Mesendoderm (in vitro differentiated cells): Measurements from ENCODE around the gene PPP2R2C.

Source experiments
- DNase-seq: peaks from one replicate; pipeline ENCODE4 v3.0.0; 2013
- H2AK5ac ChIP-seq: 2 replicates; pipeline ENCODE4 v1.6.1; 2013; ENCODE audit warnings: low read length, inconsistent platforms
- H2BK120ac ChIP-seq: 2 replicates; pipeline ENCODE4 v1.6.1; 2013; ENCODE audit warnings: low read depth, mild to moderate bottlenecking, low read length, moderate library complexity, mixed read lengths
- H2BK15ac ChIP-seq: replicated peaks from 2 replicates; pipeline ENCODE4 v1.6.1; 2013; ENCODE audit warnings: low read depth, mild to moderate bottlenecking, moderate library complexity
- H2BK5ac ChIP-seq: 2 replicates; pipeline ENCODE4 v1.6.1; 2013; ENCODE audit warnings: low read length, inconsistent platforms
- H3K18ac ChIP-seq: 2 replicates; pipeline ENCODE4 v1.6.1; 2013; ENCODE audit warnings: mild to moderate bottlenecking, low read length, mixed read lengths
- H3K23ac ChIP-seq: one replicate; pipeline ENCODE4 v1.6.1; 2013; ENCODE audit warnings: low read length
- H3K27ac ChIP-seq: 2 replicates; pipeline ENCODE4 v1.5.1; 2013; ENCODE audit warnings: low read depth, mild to moderate bottlenecking, inconsistent platforms, low read length, moderate library complexity
- H3K27me3 ChIP-seq: 2 replicates; pipeline ENCODE4 v1.6.1; 2013; ENCODE audit warnings: low read length, control low read depth, mild to moderate bottlenecking, inconsistent platforms; ENCODE audit not compliant: insufficient read depth, poor library complexity
- H3K36me3 ChIP-seq: 2 replicates; pipeline ENCODE4 v1.6.1; 2013; ENCODE audit warnings: low read length, inconsistent platforms; ENCODE audit not compliant: control insufficient read depth, insufficient read depth
- H3K4ac ChIP-seq: one replicate; pipeline ENCODE4 v1.6.1; 2013; ENCODE audit warnings: low read depth, mild to moderate bottlenecking, low read length, moderate library complexity
- H3K4me1 ChIP-seq: 2 replicates; pipeline ENCODE4 v1.6.1; 2013; ENCODE audit warnings: low read depth, low read length, inconsistent platforms; ENCODE audit not compliant: control insufficient read depth
- H3K4me2 ChIP-seq: 2 replicates; pipeline ENCODE4 v1.6.1; 2013; ENCODE audit warnings: low read length
- H3K4me3 ChIP-seq: 2 replicates; pipeline ENCODE4 v1.5.1; 2013; ENCODE audit warnings: mild to moderate bottlenecking, low read length
- H3K56ac ChIP-seq: one replicate; pipeline ENCODE4 v1.6.1; 2013; ENCODE audit warnings: low read length
- H3K79me1 ChIP-seq: 2 replicates; pipeline ENCODE4 v1.6.1; 2013; ENCODE audit warnings: low read length, inconsistent platforms
- H3K79me2 ChIP-seq: 2 replicates; pipeline ENCODE4 v1.6.1; 2013; ENCODE audit warnings: mild to moderate bottlenecking, low read length; ENCODE audit not compliant: control insufficient read depth, insufficient read depth
- H3K9ac ChIP-seq: 2 replicates; pipeline ENCODE4 v1.6.1; 2013; ENCODE audit warnings: low read length, inconsistent platforms
- H4K5ac ChIP-seq: one replicate; pipeline ENCODE4 v1.6.1; 2013; ENCODE audit warnings: low read length
- H4K8ac ChIP-seq: one replicate; pipeline ENCODE4 v1.6.1; 2013; ENCODE audit warnings: low read depth, mild to moderate bottlenecking, control low read depth, low read length, moderate library complexity
- WGBS: extraction: QIAGEN DNeasy Blood & Tissue Kit; methylation state at CpG from one replicate; pipeline ENCODE4 v1.1.7; 2013; ENCODE audit warnings: low lambda C conversion rate, missing lambda C conversion rate; ENCODE audit not compliant: insufficient coverage; ENCODE audit errors: extremely low coverage; 5-methylcytosine and 5-hydroxymethylcytosine counted together

PPP2R2C gene

DNA sequence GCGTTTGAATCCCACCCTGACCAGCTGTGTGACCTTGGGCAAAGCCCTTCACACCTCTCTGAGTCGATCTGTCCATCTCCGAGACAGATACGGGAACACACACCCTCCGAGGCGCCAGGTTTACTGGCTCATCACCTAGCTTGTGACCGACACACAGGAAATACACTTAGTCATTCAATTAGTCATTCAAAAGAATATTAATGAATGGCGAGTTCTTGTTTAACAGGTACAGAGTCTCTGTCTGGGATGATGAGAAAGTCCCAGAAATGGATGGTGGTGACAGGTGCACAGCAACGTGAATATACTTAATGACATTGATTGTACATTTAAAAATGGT lies 80.6 kb downstream of the PPP2R2C start:
- H3K4me1 ChIP-seq = no peaks in the 10 kb centered on the region
- no peak overlapping the region for H3K4me3 ChIP-seq
- H4K5ac ChIP-seq = no peak overlapping the region
- no peak overlapping the region for H3K9ac ChIP-seq
- H4K8ac ChIP-seq = no peak overlapping the region
- no peaks in the 10 kb centered on the region for H3K79me1 ChIP-seq
- H3K27me3 ChIP-seq = no peaks in the 10 kb centered on the region
- H3K56ac ChIP-seq = no peak overlapping the region
- H3K18ac ChIP-seq = no peak overlapping the region
- no peak overlapping the region for H3K23ac ChIP-seq
- no peak overlapping the region for H2BK5ac ChIP-seq
- no peak overlapping the region for H2BK15ac ChIP-seq
- no peak overlapping the region for H3K27ac ChIP-seq
- no peak overlapping the region for H2AK5ac ChIP-seq
- H3K79me2 ChIP-seq = no peaks in the 10 kb centered on the region
- no peaks in the 10 kb centered on the region for H3K36me3 ChIP-seq
- no peak overlapping the region for H3K4me2 ChIP-seq
- no peak overlapping the region for H3K4ac ChIP-seq
- no CpG with 5 or more reads among the region's 9 CpGs for WGBS
- no peak overlapping the region for H2BK120ac ChIP-seq
- no peak for DNase-seq

DNA sequence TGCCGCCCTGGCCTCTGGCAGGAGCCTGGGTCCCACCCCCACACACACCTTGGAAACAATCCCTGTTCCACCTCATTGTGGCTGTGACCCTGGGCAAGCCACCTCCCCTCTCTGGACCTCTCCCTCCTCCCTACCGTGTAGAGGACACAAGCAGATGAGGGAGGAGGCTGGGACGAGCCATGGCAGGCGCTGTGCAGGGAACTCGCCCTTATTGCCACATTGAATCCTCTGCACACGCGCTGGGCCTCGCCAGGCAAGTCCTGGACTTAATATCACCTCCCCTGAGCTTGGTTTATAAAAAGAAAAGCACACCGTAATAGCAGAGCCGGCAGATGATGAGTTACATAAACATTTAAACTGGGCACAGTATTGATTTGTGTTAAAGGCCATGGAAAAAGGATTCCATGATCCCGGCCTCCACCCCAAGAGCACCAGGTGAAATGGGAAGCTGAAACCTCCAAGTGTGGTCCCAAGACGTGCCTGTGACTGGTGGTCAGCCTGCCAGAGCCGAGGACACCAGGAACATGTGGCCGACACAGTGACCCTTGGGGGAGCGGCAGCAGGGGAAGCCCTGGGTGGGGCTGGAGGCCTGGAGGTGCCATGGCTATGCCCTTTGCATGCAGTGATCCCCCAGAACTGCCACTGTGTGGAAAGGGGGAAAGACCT lies 81.1 kb downstream of the PPP2R2C start:
- no peaks in the 10 kb centered on the region for H3K36me3 ChIP-seq
- H3K79me1 ChIP-seq = no peaks in the 10 kb centered on the region
- H3K56ac ChIP-seq = no peak overlapping the region
- H4K8ac ChIP-seq = no peak overlapping the region
- DNase-seq = no peak
- H3K27ac ChIP-seq = no peak overlapping the region
- H3K9ac ChIP-seq = no peak overlapping the region
- no peak overlapping the region for H3K18ac ChIP-seq
- H2BK5ac ChIP-seq = no peak overlapping the region
- H3K4ac ChIP-seq = no peak overlapping the region
- H2BK120ac ChIP-seq = no peak overlapping the region
- no peak overlapping the region for H4K5ac ChIP-seq
- no peak overlapping the region for H2AK5ac ChIP-seq
- no peaks in the 10 kb centered on the region for H3K4me1 ChIP-seq
- H3K79me2 ChIP-seq = no peaks in the 10 kb centered on the region
- no peak overlapping the region for H2BK15ac ChIP-seq
- H3K4me3 ChIP-seq = no peak overlapping the region
- no CpG with 5 or more reads among the region's 15 CpGs for WGBS
- H3K23ac ChIP-seq = no peak overlapping the region
- H3K27me3 ChIP-seq = no peaks in the 10 kb centered on the region
- no peak overlapping the region for H3K4me2 ChIP-seq

DNA sequence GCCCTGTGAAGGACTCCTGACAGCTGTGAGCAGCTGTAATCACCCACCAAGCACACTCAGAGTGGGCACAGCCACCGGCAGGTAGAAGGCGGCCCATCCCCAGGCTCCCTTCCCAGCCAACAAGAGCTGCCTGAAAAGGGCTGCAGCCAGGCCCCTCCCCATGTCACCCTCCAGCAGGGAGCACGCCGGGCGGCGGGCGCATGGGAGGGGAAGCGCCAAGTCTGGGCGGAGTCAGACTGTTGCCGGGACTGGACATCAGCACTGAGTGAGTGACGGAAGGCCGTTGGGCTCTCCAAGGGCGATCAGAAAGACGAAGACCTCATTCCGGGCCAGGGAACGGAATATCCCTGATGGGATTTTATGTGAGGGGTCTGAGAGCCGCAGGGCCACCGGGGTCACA lies 82.1 kb downstream of the PPP2R2C start:
- H4K8ac ChIP-seq = no peak overlapping the region
- no peak overlapping the region for H3K27ac ChIP-seq
- no peak overlapping the region for H4K5ac ChIP-seq
- H2BK5ac ChIP-seq = no peak overlapping the region
- H3K23ac ChIP-seq = no peak overlapping the region
- no peak overlapping the region for H3K56ac ChIP-seq
- no peak overlapping the region for H3K4me2 ChIP-seq
- DNase-seq = no peak
- no peak overlapping the region for H3K4ac ChIP-seq
- H3K4me3 ChIP-seq = no peak overlapping the region
- no peaks in the 10 kb centered on the region for H3K79me2 ChIP-seq
- no peak overlapping the region for H2BK120ac ChIP-seq
- WGBS = no CpG with 5 or more reads among the region's 18 CpGs
- no peaks in the 10 kb centered on the region for H3K27me3 ChIP-seq
- H3K36me3 ChIP-seq = no peaks in the 10 kb centered on the region
- H3K4me1 ChIP-seq = no peaks in the 10 kb centered on the region
- no peak overlapping the region for H3K18ac ChIP-seq
- H3K79me1 ChIP-seq = no peaks in the 10 kb centered on the region
- no peak overlapping the region for H2AK5ac ChIP-seq
- no peak overlapping the region for H2BK15ac ChIP-seq
- no peak overlapping the region for H3K9ac ChIP-seq

DNA sequence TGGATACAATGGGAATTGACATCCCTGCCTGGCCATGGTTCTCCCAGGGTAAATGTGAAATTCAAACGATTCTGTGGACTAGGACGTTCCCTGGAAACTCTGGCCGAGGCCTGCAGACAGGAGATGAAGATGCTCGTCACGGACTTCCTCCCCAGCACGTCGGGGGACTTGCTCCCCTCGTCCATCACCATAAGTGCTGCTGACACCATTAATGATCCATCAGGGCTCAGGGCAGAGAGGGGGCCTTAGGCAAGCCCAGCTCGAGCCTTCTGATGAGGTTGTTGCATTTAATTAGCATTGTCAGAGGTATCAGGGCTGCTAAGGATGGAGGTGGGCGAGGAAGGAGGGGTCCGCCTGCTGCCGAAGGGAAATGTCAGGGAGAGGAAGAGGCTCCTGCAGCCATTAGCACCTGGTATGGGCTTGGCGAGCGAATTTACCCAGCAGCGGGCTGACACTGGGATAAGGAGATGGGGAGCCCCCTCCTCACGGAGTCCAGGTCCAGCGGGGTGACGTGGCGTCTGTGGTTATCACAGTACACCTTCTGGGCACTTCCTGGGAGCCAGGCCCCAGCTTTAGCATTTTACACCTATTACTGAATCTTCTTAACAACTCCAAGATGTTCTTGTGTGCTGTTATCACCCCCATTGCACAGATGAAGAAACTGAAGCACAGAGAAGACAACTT lies 83.1 kb downstream of the PPP2R2C start:
- Histone ChIP-seq H2BK15ac (no peak overlapping the region), H3K27me3 (no peaks in the 10 kb centered on the region), H4K8ac (no peak overlapping the region), H3K4me3 (no peak overlapping the region), H3K79me1 (no peaks in the 10 kb centered on the region), H3K4me2 (no peak overlapping the region), H3K18ac (no peak overlapping the region), H3K56ac (no peak overlapping the region), H3K79me2 (no peaks in the 10 kb centered on the region), H3K4ac (no peak overlapping the region), H3K23ac (no peak overlapping the region), H3K4me1 (no peaks in the 10 kb centered on the region), H2BK5ac (no peak overlapping the region), H2BK120ac (no peak overlapping the region), H3K9ac (no peak overlapping the region), H3K36me3 (no peaks in the 10 kb centered on the region), H4K5ac (no peak overlapping the region), H2AK5ac (no peak overlapping the region), H3K27ac (no peak overlapping the region)
- no CpG with 5 or more reads among the region's 19 CpGs for WGBS
- no peak for DNase-seq

DNA sequence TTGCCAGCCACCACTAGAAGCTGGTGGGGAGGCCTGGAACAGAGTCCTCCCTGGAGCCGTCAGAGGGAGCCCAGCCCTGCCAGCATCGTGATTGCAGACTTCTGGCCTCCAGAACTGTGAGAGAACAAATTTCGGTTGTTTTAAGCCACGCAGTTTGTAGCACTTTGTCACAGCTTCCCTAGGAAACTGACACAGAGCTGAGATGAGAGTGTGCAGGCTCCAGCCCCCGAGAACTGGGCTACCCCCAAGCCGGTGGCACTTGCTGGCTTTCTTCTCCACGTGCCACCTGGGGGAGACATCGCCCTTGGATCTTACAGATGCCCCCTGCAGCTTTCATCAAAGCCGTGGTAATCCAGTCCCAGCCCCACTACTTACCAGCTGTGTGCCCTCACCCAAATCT lies 83.7 kb downstream of the PPP2R2C start:
- no CpG with 5 or more reads among the region's 9 CpGs for WGBS

DNA sequence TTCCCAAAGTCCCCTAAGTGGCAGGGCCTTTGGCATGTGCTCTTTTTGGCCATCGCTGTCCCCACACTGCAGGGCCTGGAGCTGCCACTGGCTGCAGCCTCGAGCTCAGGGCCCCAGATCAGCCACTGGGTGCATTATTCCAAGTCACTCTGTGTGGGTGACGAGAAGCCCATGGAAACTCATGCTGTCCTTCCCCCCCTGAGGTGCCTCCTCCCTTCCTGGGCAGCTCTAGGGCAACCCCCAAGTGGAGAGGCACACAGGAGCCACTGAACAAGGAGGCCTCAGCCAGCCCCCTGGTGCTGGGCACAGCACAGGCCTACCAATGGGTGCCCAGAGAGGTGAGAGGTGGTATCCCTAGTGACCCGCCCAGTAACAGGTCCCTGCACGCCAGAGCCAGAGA lies 84.5 kb downstream of the PPP2R2C start:
- no peak overlapping the region for H3K23ac ChIP-seq
- no peaks in the 10 kb centered on the region for H3K79me2 ChIP-seq
- no peak overlapping the region for H3K4me2 ChIP-seq
- H2BK15ac ChIP-seq = no peak overlapping the region
- no peak overlapping the region for H3K4me3 ChIP-seq
- no peak overlapping the region for H2AK5ac ChIP-seq
- no peak overlapping the region for H3K18ac ChIP-seq
- H4K5ac ChIP-seq = no peak overlapping the region
- no peaks in the 10 kb centered on the region for H3K27me3 ChIP-seq
- no peaks in the 10 kb centered on the region for H3K4me1 ChIP-seq
- H2BK120ac ChIP-seq = no peak overlapping the region
- H2BK5ac ChIP-seq = no peak overlapping the region
- H4K8ac ChIP-seq = no peak overlapping the region
- no peaks in the 10 kb centered on the region for H3K79me1 ChIP-seq
- no peak overlapping the region for H3K9ac ChIP-seq
- H3K56ac ChIP-seq = no peak overlapping the region
- no peaks in the 10 kb centered on the region for H3K36me3 ChIP-seq
- no peak overlapping the region for H3K27ac ChIP-seq
- no peak overlapping the region for H3K4ac ChIP-seq
- no CpG with 5 or more reads among the region's 5 CpGs for WGBS
- DNase-seq = no peak

More for the DNA sequence above, 83.7 kb downstream of the PPP2R2C start:
- Histone ChIP-seq H3K4me2 (no peak overlapping the region), H3K79me2 (no peaks in the 10 kb centered on the region), H3K56ac (no peak overlapping the region), H4K8ac (no peak overlapping the region), H2BK15ac (no peak overlapping the region), H2BK5ac (no peak overlapping the region), H3K18ac (no peak overlapping the region), H3K23ac (no peak overlapping the region), H3K4me3 (no peak overlapping the region), H3K27me3 (no peaks in the 10 kb centered on the region), H3K4me1 (no peaks in the 10 kb centered on the region), H3K79me1 (no peaks in the 10 kb centered on the region), H3K27ac (no peak overlapping the region), H3K9ac (no peak overlapping the region), H3K36me3 (no peaks in the 10 kb centered on the region), H2AK5ac (no peak overlapping the region), H2BK120ac (no peak overlapping the region), H3K4ac (no peak overlapping the region), H4K5ac (no peak overlapping the region)
- DNase-seq = no peak
